Activated CD4-positive, alpha-beta memory T cell treated with anti-CD3 and anti-CD28 coated beads for 36 hours (primary cell): ENCODE measurements around the gene CRADD. TPM values are rescaled to one million over a fixed set of nuclear protein-coding genes. Genes with fewer than 3 reads are reported as not detected.
"Not testable (repeated sequence)": the region's sequence is repeated elsewhere in the genome, so short reads cannot be mapped to it uniquely, and the experiment has no call there.

Experiments used
- CTCF ChIA-PET: fragments of 350-600 bp; sonication (Branson Sonifier 250); formaldehyde crosslinking; loops from one replicate; lab custom pipeline; 2021; ENCODE audit warnings: antibody characterized with exemption, inconsistent platforms; lab: Charles Lee
- POLR2A ChIA-PET: fragments of 350-600 bp; sonication (Branson Sonifier 250); formaldehyde crosslinking; loops from one replicate; lab custom pipeline; 2021; ENCODE audit warnings: antibody characterized with exemption; lab: Charles Lee
- DNase-seq: peaks from one replicate; pipeline ENCODE4 v3.0.0-alpha.2; 2020
- H3K27ac Mint-ChIP-seq: one replicate; pipeline ENCODE4 v1.8.0; 2021; ENCODE audit warnings: mixed read lengths
- H3K27me3 Mint-ChIP-seq: one replicate; pipeline ENCODE4 v1.8.0; 2021; ENCODE audit warnings: mixed read lengths
- H3K36me3 Mint-ChIP-seq: one replicate; pipeline ENCODE4 v1.8.0; 2021; ENCODE audit warnings: mixed read lengths
- H3K4me1 Mint-ChIP-seq: one replicate; pipeline ENCODE4 v1.8.0; 2021; ENCODE audit warnings: low read depth, mixed read lengths
- H3K4me3 Mint-ChIP-seq: one replicate; pipeline ENCODE4 v1.8.0; 2021; ENCODE audit warnings: mild to moderate bottlenecking, mixed read lengths
- H3K9me3 Mint-ChIP-seq: one replicate; pipeline ENCODE4 v1.8.0; 2021; ENCODE audit warnings: mixed read lengths
- intact Hi-C: fragments of 100-400 bp; cut with micrococcal nuclease; formaldehyde crosslinking; loops from one replicate; pipeline ENCODE4 v1.15.1; 2023
- total RNA-seq, 2 experiments: library from RNA; stranded (reverse); gene quantifications; one replicate each; pipeline ENCODE4 v1.2.3, GENCODE V29; 2021

Gene CRADD
- total RNA-seq, 2 experiments from 2014 or later: 8.9 to 10.4 TPM

GRCh38 chr12:93711502-93711901, 34.3 kb downstream of the CRADD start:
- H3K4me1 Mint-ChIP-seq, H3K27me3 Mint-ChIP-seq, H3K4me3 Mint-ChIP-seq, CTCF ChIA-PET, intact Hi-C loops, POLR2A ChIA-PET, H3K27ac Mint-ChIP-seq, DNase-seq: not testable (repeated sequence)
- Mint-ChIP-seq H3K9me3 (peaks cover 18% of the 10 kb centered on the region), H3K36me3 (peaks cover 18% of the 10 kb centered on the region)

- ChIA-PET POLR2A (no interaction called here), CTCF (no interaction called here)
- Mint-ChIP-seq H3K27me3 (no peaks in the 10 kb centered on the region), H3K36me3 (peaks cover 19% of the 10 kb centered on the region), H3K9me3 (peaks cover 18% of the 10 kb centered on the region), H3K27ac (no peak overlapping the region), H3K4me3 (no peak overlapping the region), H3K4me1 (peaks cover 8% of the 10 kb centered on the region)
- intact Hi-C loops: no loop called here
- no peak for DNase-seq
Measured at GRCh38 chr12:93712200-93712599, 35.0 kb downstream of the CRADD start.

- peaks cover 22% of the 10 kb centered on the region for H3K9me3 Mint-ChIP-seq
- H3K27me3 Mint-ChIP-seq: no peaks in the 10 kb centered on the region
- no peak overlapping the region for H3K4me3 Mint-ChIP-seq
- DNase-seq: no peak
- intact Hi-C loops: no loop called here
- peaks cover 8% of the 10 kb centered on the region for H3K4me1 Mint-ChIP-seq
- CTCF ChIA-PET: no interaction called here
- POLR2A ChIA-PET: no interaction called here
- no peak overlapping the region for H3K27ac Mint-ChIP-seq
- H3K36me3 Mint-ChIP-seq: peaks cover 20% of the 10 kb centered on the region
Measured at GRCh38 chr12:93713060-93713459, 35.9 kb downstream of the CRADD start.

GRCh38 chr12:93713800-93714199, 36.6 kb downstream of the CRADD start:
- ChIA-PET POLR2A (no interaction called here), CTCF (interaction anchor here (0.5 kb wide), 1 partner anchor 266 kb away, joined by 3 read pairs; no protein-coding TSS in a partner anchor)
- Mint-ChIP-seq H3K36me3 (peaks cover 24% of the 10 kb centered on the region), H3K9me3 (peaks cover 22% of the 10 kb centered on the region), H3K4me1 (peaks cover 8% of the 10 kb centered on the region), H3K4me3 (no peak overlapping the region), H3K27me3 (no peaks in the 10 kb centered on the region), H3K27ac (no peak overlapping the region)
- intact Hi-C loops: no loop called here
- no peak for DNase-seq

- peaks cover 21% of the 10 kb centered on the region for H3K36me3 Mint-ChIP-seq
- H3K4me3 Mint-ChIP-seq: no peak overlapping the region
- H3K9me3 Mint-ChIP-seq: peaks cover 18% of the 10 kb centered on the region
- intact Hi-C loops: no loop called here
- POLR2A ChIA-PET: no interaction called here
- H3K27ac Mint-ChIP-seq: no peak overlapping the region
- DNase-seq: no peak
- H3K27me3 Mint-ChIP-seq: no peaks in the 10 kb centered on the region
- CTCF ChIA-PET: interaction anchor here (0.5 kb wide), 1 partner anchor 265 kb away, joined by 3 read pairs; no protein-coding TSS in a partner anchor
- peaks cover 8% of the 10 kb centered on the region for H3K4me1 Mint-ChIP-seq
Measured at GRCh38 chr12:93714382-93714781, 37.2 kb downstream of the CRADD start.

GRCh38 chr12:93719710-93720109, 42.5 kb downstream of the CRADD start:
- intact Hi-C loops: no loop called here
- CTCF ChIA-PET: no interaction called here
- Mint-ChIP-seq H3K4me1 (peaks cover 6% of the 10 kb centered on the region), H3K4me3 (no peak overlapping the region), H3K9me3 (peaks cover 28% of the 10 kb centered on the region), H3K36me3 (peaks cover 23% of the 10 kb centered on the region), H3K27me3 (no peaks in the 10 kb centered on the region), H3K27ac (no peak overlapping the region)
- no peak for DNase-seq
- POLR2A ChIA-PET: no interaction called here

GRCh38 chr12:93720559-93720958, 43.4 kb downstream of the CRADD start:
- CTCF ChIA-PET: no interaction called here
- no peak overlapping the region for H3K27ac Mint-ChIP-seq
- H3K36me3 Mint-ChIP-seq: peaks cover 20% of the 10 kb centered on the region

GRCh38 chr12:93722179-93722578, 45.0 kb downstream of the CRADD start:
- peaks cover 17% of the 10 kb centered on the region for H3K36me3 Mint-ChIP-seq
- ChIA-PET POLR2A (no interaction called here), CTCF (no interaction called here)
- no peak overlapping the region for H3K4me3 Mint-ChIP-seq
- H3K9me3 Mint-ChIP-seq: peaks cover 28% of the 10 kb centered on the region
- intact Hi-C loops: no loop called here
- H3K27ac Mint-ChIP-seq: no peak overlapping the region
- DNase-seq: no peak
- H3K27me3 Mint-ChIP-seq: no peaks in the 10 kb centered on the region
- no peaks in the 10 kb centered on the region for H3K4me1 Mint-ChIP-seq

More at GRCh38 chr12:93720559-93720958, 43.4 kb downstream of the CRADD start:
- POLR2A ChIA-PET: no interaction called here
- no peak overlapping the region for H3K4me3 Mint-ChIP-seq
- intact Hi-C loops: no loop called here
- DNase-seq: no peak
- no peaks in the 10 kb centered on the region for H3K4me1 Mint-ChIP-seq
- H3K9me3 Mint-ChIP-seq: peaks cover 28% of the 10 kb centered on the region
- no peaks in the 10 kb centered on the region for H3K27me3 Mint-ChIP-seq

- CTCF ChIA-PET: interaction anchor here (1.2 kb wide), 1 partner anchor 19 kb away, joined by 3 read pairs; no protein-coding TSS in a partner anchor
- intact Hi-C loops: no loop called here
- POLR2A ChIA-PET: no interaction called here
- peaks cover 24% of the 10 kb centered on the region for H3K9me3 Mint-ChIP-seq
- DNase-seq: no peak
- H3K36me3 Mint-ChIP-seq: peaks cover 13% of the 10 kb centered on the region
- H3K27ac Mint-ChIP-seq: no peak overlapping the region
- H3K4me3 Mint-ChIP-seq: no peak overlapping the region
- no peaks in the 10 kb centered on the region for H3K4me1 Mint-ChIP-seq
- H3K27me3 Mint-ChIP-seq: no peaks in the 10 kb centered on the region
Measured at GRCh38 chr12:93722835-93723567, 45.8 kb downstream of the CRADD start.

- H3K9me3 Mint-ChIP-seq: peaks cover 21% of the 10 kb centered on the region
Measured at GRCh38 chr12:93723568-93723930, 46.4 kb downstream of the CRADD start.

GRCh38 chr12:93725531-93725930, 48.4 kb downstream of the CRADD start:
- POLR2A ChIA-PET: no interaction called here
- no peaks in the 10 kb centered on the region for H3K4me1 Mint-ChIP-seq
- DNase-seq: no peak

More at GRCh38 chr12:93723568-93723930, 46.4 kb downstream of the CRADD start:
- POLR2A ChIA-PET: no interaction called here
- no peak for DNase-seq
- Mint-ChIP-seq H3K27ac (no peak overlapping the region), H3K4me1 (no peaks in the 10 kb centered on the region), H3K36me3 (peaks cover 11% of the 10 kb centered on the region), H3K4me3 (no peak overlapping the region), H3K27me3 (no peaks in the 10 kb centered on the region)
- CTCF ChIA-PET: interaction anchor here (1.2 kb wide), 1 partner anchor 18 kb away, joined by 3 read pairs; no protein-coding TSS in a partner anchor
- intact Hi-C loops: no loop called here

GRCh38 chr12:93727195-93727811, 50.1 kb downstream of the CRADD start:
- intact Hi-C loops: no loop called here
- Mint-ChIP-seq H3K27me3 (no peaks in the 10 kb centered on the region), H3K4me3 (no peak overlapping the region), H3K4me1 (no peaks in the 10 kb centered on the region), H3K9me3 (peaks cover 4% of the 10 kb centered on the region), H3K36me3 (peaks cover under 1% of the 10 kb centered on the region), H3K27ac (no peak overlapping the region)
- no peak for DNase-seq
- CTCF ChIA-PET: no interaction called here
- POLR2A ChIA-PET: no interaction called here

More at GRCh38 chr12:93725531-93725930, 48.4 kb downstream of the CRADD start:
- Mint-ChIP-seq H3K4me3 (no peak overlapping the region), H3K27me3 (no peaks in the 10 kb centered on the region), H3K36me3 (peaks cover 6% of the 10 kb centered on the region), H3K27ac (no peak overlapping the region), H3K9me3 (peaks cover 12% of the 10 kb centered on the region)
- CTCF ChIA-PET: no interaction called here
- intact Hi-C loops: no loop called here
